Fibroblast of mammary gland (primary cell): ENCODE measurements around the gene RGS16.

Source experiments
- DNase-seq: peaks from one replicate; pipeline ENCODE4 v3.0.0-alpha.2; 2010; ENCODE audit warnings: low read depth
- H3K4me3 ChIP-seq: 2 replicates; pipeline ENCODE4 v1.5.1; 2011; ENCODE audit warnings: low read depth, mild to moderate bottlenecking, low read length, moderate library complexity; ENCODE audit not compliant: control insufficient read depth
- CTCF ChIP-seq: conservative IDR thresholded peaks from 2 replicates; pipeline ENCODE4 v1.5.1; 2011; ENCODE audit warnings: low read depth, low read length, inconsistent platforms; ENCODE audit not compliant: control insufficient read depth, insufficient read depth

RGS16 gene

GRCh38 chr1:182611326-182611725, 7.1 kb upstream of the RGS16 start:
- H3K4me3 ChIP-seq = no peak overlapping the region
- no peak for TF ChIP-seq CTCF
- no peak for DNase-seq

- H3K4me3 ChIP-seq = no peak overlapping the region
- peak; percentile 25 for DNase-seq
- TF ChIP-seq CTCF = no peak
Measured at GRCh38 chr1:182610606-182611194, 6.5 kb upstream of the RGS16 start.

- DNase-seq = peak; percentile 49
- no peak for TF ChIP-seq CTCF
- no peak overlapping the region for H3K4me3 ChIP-seq
Measured at GRCh38 chr1:182608845-182609610, 4.8 kb upstream of the RGS16 start.

GRCh38 chr1:182608236-182608635, 4.0 kb upstream of the RGS16 start:
- no peak for TF ChIP-seq CTCF
- DNase-seq = no peak
- H3K4me3 ChIP-seq = no peak overlapping the region

GRCh38 chr1:182607566-182607965, 3.4 kb upstream of the RGS16 start:
- no peak overlapping the region for H3K4me3 ChIP-seq
- no peak for TF ChIP-seq CTCF
- no peak for DNase-seq

- TF ChIP-seq CTCF = no peak
- peak overlapping the region; percentile 50 for H3K4me3 ChIP-seq
- DNase-seq = no peak
Measured at GRCh38 chr1:182603646-182604174, 479 bp downstream of the RGS16 start.
